Activated CD4-positive, alpha-beta T cell treated with anti-CD3 and anti-CD28 coated beads for 36 hours (primary cell): Measurements from ENCODE around the gene ODAD3. TPM values are rescaled to one million over a fixed set of nuclear protein-coding genes. Genes with fewer than 3 reads are reported as not detected.
"Not testable (repeated sequence)": the region's sequence is repeated elsewhere in the genome, so short reads cannot be mapped to it uniquely, and the experiment has no call there.

Experiments
- ATAC-seq: fragments of 200-7000 bp; cut with Tn5 transposase; one replicate; pipeline ENCODE4 v1.10.0; 2021; ENCODE audit warnings: mild to moderate bottlenecking, moderate library complexity
- CTCF ChIA-PET: fragments of 350-600 bp; sonication (Branson Sonifier 250); formaldehyde crosslinking; loops from one replicate; lab custom pipeline; 2021; ENCODE audit warnings: antibody characterized with exemption; lab: Charles Lee
- POLR2A ChIA-PET: fragments of 350-600 bp; sonication (Branson Sonifier 250); formaldehyde crosslinking; loops from one replicate; lab custom pipeline; 2021; ENCODE audit warnings: antibody characterized with exemption, inconsistent platforms; lab: Charles Lee
- DNase-seq: peaks from one replicate; pipeline ENCODE4 v3.0.0-alpha.2; 2020
- H3K27ac Mint-ChIP-seq: one replicate; pipeline ENCODE4 v1.8.0; 2021; ENCODE audit warnings: mixed read lengths
- H3K27me3 Mint-ChIP-seq: one replicate; pipeline ENCODE4 v1.8.0; 2021; ENCODE audit warnings: mixed read lengths
- H3K36me3 Mint-ChIP-seq: one replicate; pipeline ENCODE4 v1.8.0; 2021; ENCODE audit warnings: low read depth, mixed read lengths
- H3K4me1 Mint-ChIP-seq: one replicate; pipeline ENCODE4 v1.8.0; 2021; ENCODE audit warnings: mixed read lengths
- H3K4me3 Mint-ChIP-seq: one replicate; pipeline ENCODE4 v1.8.0; 2021; ENCODE audit warnings: mild to moderate bottlenecking, moderate library complexity, mixed read lengths
- H3K9me3 Mint-ChIP-seq: one replicate; pipeline ENCODE4 v1.8.0; 2021; ENCODE audit warnings: low read depth, mixed read lengths
- intact Hi-C, 2 experiments: fragments of 100-400 bp; cut with DNase I in 1 of 2; cut with micrococcal nuclease in 1 of 2; formaldehyde crosslinking; loops; one replicate each; pipeline versions ENCODE4 v1.14.2 to v1.15.1; 2022 to 2024; cut with DNase I, micrococcal nuclease
- total RNA-seq, 2 experiments: library from RNA; stranded (reverse); gene quantifications; one replicate each; pipeline ENCODE4 v1.2.3, GENCODE V29; 2021

Gene ODAD3
- total RNA-seq, 2 experiments from 2014 or later: 0.16 to 0.25 TPM

DNA sequence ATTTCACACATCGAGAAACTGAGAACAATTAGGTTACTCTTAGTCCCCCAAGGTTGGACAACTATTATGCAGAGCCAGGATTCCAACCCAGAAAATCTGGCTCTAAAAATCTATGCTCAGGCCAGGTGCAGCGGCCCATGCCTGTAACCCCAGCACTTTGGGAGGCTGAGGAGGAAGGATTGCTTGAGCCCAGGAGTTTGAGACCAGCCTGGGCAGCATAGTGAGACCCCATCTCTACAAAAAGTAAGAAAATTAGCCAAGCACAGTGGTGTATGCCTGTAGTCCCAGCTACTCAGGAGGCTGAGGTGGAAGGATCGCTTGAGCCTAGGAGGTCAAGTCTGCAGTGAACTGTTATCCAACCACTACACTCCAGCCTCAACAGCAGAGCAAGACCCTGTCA, 1.4 kb downstream of the ODAD3 start:
- peaks cover 14% of the 10 kb centered on the region for H3K4me1 Mint-ChIP-seq
- ATAC-seq, H3K9me3 Mint-ChIP-seq, POLR2A ChIA-PET, H3K27ac Mint-ChIP-seq, DNase-seq, H3K27me3 Mint-ChIP-seq, H3K4me3 Mint-ChIP-seq, intact Hi-C loops: not testable (repeated sequence)
- H3K36me3 Mint-ChIP-seq: peaks cover 22% of the 10 kb centered on the region
- CTCF ChIA-PET: interaction anchor here (3.3 kb wide), 1 partner anchor 12 kb away, joined by 27 read pairs; no protein-coding TSS in a partner anchor

DNA sequence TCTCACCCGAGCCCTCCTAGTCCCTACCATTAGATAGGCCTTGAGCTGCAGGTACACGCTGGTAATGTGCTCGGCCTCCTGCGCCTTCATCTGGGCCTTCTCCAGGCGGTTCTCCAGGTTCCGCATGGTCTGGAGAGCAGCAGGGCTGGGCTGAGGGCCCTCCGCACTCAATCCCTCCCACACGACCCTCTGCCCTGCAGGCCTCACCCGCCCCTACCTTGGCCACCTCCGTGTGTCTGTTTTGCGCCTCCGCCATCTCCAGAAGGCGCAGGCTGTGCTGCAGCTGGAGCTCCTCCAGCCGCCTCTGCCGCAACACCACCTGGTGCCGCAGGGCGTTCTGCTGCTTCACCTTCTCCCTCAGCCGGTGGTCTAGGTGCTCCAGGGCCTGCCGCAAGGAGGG, 8.3 kb downstream of the ODAD3 start:
- Mint-ChIP-seq H3K4me3 (no peak overlapping the region), H3K27me3 (peaks cover 22% of the 10 kb centered on the region), H3K27ac (no peak overlapping the region), H3K4me1 (peaks cover 18% of the 10 kb centered on the region), H3K36me3 (no peaks in the 10 kb centered on the region), H3K9me3 (no peaks in the 10 kb centered on the region)
- no peak for DNase-seq
- ChIA-PET CTCF (interaction anchor here (0.7 kb wide), 1 partner anchor 162 kb away, joined by 3 read pairs; no protein-coding TSS in a partner anchor), POLR2A (no interaction called here)
- intact Hi-C loops: no loop called here
- no peak for ATAC-seq

DNA sequence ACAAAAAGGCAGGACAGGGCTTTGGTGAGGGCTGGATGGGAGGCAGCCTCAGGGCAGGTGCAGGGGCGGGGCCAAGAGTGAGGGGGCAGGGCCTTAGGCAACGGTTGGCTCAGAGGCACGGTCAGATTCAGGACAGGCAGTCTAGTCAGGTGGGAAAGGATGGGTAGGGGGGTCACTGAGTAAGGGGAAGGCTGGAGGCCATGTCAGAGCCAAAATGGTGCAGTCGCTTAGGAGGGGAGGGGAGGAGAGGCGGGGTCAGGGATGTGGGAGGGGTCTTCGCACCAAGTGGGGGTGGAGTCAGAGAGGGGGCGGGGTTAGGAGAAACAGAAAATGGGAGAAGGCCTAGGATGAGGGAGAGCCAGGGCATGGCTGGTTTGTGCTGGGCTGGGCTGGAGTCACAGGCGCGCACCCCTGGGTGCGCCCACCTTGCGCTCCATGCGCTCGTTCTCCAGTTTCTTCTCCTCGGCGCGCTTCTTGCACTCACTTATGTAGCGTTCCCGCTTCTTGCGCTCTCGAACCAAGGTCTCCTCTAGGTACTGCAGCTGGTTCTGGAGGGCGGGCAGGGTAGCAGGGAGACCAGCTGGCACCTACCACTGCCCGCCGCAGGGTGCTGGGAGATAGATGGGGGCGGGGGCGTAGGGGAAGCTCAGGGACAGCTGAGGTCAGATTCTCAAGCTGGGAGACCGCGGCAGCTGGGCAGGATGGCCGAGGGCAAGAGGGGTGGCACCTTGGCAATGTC, 9.0 kb downstream of the ODAD3 start:
- DNase-seq: peak; percentile 41
- POLR2A ChIA-PET: no interaction called here
- Mint-ChIP-seq H3K27me3 (peaks cover 30% of the 10 kb centered on the region), H3K9me3 (no peaks in the 10 kb centered on the region), H3K4me3 (no peak overlapping the region), H3K36me3 (no peaks in the 10 kb centered on the region), H3K4me1 (peaks cover 26% of the 10 kb centered on the region), H3K27ac (no peak overlapping the region)
- CTCF ChIA-PET: interaction anchor here (0.7 kb wide), 1 partner anchor 161 kb away, joined by 3 read pairs; no protein-coding TSS in a partner anchor
- no peak for ATAC-seq
- intact Hi-C loops: no loop called here

DNA sequence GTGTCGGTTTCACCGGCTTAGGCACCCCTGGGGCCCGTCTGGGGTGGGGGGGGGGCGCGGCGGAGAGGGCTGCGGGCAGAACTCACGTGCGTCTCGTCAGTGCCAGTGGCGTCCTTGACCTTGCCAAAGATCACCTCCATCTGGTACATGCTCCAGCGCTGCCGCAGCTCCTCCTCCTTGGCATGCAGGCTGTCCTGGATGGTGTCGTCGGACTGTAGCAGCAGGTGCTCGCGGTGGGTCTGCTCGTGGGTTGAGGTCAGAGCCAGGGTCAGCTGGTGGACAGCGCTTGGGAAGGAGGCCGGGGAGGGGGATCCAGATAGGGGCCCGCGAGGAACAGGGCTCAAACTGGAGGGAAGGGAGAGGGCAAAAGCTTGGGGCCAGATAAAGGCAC, 11.1 kb downstream of the ODAD3 start:
- POLR2A ChIA-PET: no interaction called here
- no peak overlapping the region for H3K4me3 Mint-ChIP-seq
- peaks cover 31% of the 10 kb centered on the region for H3K4me1 Mint-ChIP-seq
- CTCF ChIA-PET: interaction anchor here (0.7 to 3.4 kb wide), 2 partner anchors 12 to 42 kb away, joined by 5 to 24 read pairs; partner anchors contain the start of genes EPOR and PRKCSH
- no peaks in the 10 kb centered on the region for H3K36me3 Mint-ChIP-seq
- ATAC-seq (no peak), DNase-seq (no peak)
- H3K27me3 Mint-ChIP-seq: peaks cover 45% of the 10 kb centered on the region
- H3K9me3 Mint-ChIP-seq: no peaks in the 10 kb centered on the region
- intact Hi-C loops: loop anchor here in 1 of 2 experiments (5.0 kb wide), 1 partner anchor 41 kb away; the partner anchor contains the start of gene EPOR
- H3K27ac Mint-ChIP-seq: no peak overlapping the region

DNA sequence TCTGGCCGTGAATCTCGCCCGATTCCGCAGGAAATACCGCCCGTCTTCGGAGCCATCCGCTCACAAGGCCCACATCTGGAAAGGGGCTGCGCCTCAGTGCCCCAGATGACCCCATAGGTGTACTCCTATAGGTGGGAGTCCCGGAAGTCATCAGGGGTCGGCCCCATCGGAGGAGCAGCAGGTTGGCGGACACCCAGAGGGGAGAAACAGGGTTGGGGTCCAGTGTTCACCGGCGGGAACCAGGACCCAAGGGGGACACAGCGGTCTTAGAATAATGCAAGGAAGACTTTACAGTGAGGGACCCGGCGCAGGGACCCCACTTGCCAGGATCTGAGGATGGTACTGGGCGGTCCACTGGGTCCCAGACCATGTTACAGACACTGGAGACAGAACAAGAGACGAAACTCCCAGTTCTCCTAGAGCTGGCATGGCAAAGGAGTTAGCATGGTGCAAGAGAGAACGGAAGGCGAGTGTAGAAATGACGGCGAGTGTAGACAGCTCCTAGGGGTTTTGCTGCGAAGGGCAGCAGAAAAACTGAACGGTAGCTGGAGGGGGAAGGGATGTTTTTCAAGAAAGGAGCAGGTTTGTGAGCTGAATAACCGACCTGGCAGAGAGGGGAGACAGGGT, 11.6 kb downstream of the ODAD3 start:
- Mint-ChIP-seq H3K9me3 (no peaks in the 10 kb centered on the region), H3K27ac (no peak overlapping the region), H3K36me3 (no peaks in the 10 kb centered on the region), H3K4me3 (no peak overlapping the region), H3K27me3 (peaks cover 50% of the 10 kb centered on the region), H3K4me1 (peaks cover 31% of the 10 kb centered on the region)
- ATAC-seq (no peak), DNase-seq (no peak)
- ChIA-PET CTCF (interaction anchor here (0.7 to 3.7 kb wide), 4 partner anchors 11 to 48 kb away, joined by 4 to 27 read pairs (median 14); partner anchors contain the start of genes EPOR, ODAD3, PRKCSH and SWSAP1), POLR2A (interaction anchor here (0.6 kb wide), 1 partner anchor 11 kb away, joined by 3 read pairs; the partner anchor contains the start of gene ODAD3)
- intact Hi-C loops: loop anchor here in 1 of 2 experiments (5.0 kb wide), 1 partner anchor 41 kb away; the partner anchor contains the start of gene EPOR

DNA sequence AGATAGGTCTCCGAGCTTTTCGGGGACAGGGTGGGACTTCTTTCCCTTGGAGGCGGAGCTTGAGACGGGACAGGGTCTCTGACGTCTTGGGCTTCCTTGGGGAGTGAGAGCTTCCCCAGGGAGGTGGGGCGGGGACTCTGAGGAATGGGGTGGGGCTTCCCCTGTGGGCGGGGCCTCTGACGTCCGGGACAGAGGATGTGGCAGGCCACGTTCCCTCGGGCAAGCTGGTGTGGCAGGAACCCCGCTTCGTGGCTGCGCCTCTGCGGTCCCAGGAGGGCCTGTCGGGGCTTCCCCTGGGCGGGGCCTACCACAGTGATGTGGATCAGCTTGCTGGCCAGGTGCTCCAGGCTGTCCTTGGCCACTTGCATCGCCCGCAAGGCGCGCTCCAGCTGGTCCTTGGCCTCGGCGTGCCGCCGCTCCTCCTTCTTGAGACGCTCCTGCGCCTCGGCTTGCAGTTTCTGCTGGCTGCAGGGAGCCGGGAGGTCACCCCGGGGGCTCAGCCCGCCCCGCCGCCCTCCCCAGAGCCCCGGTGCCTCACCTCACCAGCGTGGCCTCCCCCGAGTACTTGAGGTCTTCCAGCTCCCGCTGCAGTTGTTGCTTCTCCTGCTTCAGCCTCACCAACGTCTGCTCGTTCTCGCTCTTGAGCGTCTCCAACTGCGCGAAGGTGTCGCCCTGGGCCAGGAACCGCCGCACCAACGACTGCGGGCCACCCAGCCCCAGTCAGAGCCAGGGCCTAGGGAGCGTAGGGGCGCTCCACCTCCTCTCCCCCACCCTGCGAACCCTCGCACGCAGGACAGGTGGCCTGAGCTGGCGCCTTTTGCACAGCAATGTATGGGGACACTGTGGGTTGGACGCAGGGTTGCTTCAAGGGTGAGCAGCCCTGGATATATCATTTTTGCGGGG, 12.5 kb downstream of the ODAD3 start:
- CTCF ChIA-PET: interaction anchor here (0.8 to 3.7 kb wide), 5 partner anchors 12 to 266 kb away, joined by 3 to 27 read pairs (median 4); partner anchors contain the start of genes EPOR, ODAD3, PRKCSH and SPC24
- DNase-seq: peak; percentile 82
- H3K27ac Mint-ChIP-seq: no peak overlapping the region
- peaks cover 54% of the 10 kb centered on the region for H3K27me3 Mint-ChIP-seq
- intact Hi-C loops: loop anchor here (1.0 to 5.0 kb wide), 2 partner anchors 40 to 60 kb away; partner anchors contain the start of gene EPOR (in 1 of the 2)
- H3K9me3 Mint-ChIP-seq: no peaks in the 10 kb centered on the region
- ATAC-seq: peak; percentile 78
- peaks cover 31% of the 10 kb centered on the region for H3K4me1 Mint-ChIP-seq
- no peaks in the 10 kb centered on the region for H3K36me3 Mint-ChIP-seq
- peak overlapping the region; percentile 52 for H3K4me3 Mint-ChIP-seq
- POLR2A ChIA-PET: interaction anchor here (0.6 to 1.3 kb wide), 3 partner anchors 12 to 48 kb away, joined by 3 to 4 read pairs (median 3); partner anchors contain the start of genes ODAD3 and SWSAP1

DNA sequence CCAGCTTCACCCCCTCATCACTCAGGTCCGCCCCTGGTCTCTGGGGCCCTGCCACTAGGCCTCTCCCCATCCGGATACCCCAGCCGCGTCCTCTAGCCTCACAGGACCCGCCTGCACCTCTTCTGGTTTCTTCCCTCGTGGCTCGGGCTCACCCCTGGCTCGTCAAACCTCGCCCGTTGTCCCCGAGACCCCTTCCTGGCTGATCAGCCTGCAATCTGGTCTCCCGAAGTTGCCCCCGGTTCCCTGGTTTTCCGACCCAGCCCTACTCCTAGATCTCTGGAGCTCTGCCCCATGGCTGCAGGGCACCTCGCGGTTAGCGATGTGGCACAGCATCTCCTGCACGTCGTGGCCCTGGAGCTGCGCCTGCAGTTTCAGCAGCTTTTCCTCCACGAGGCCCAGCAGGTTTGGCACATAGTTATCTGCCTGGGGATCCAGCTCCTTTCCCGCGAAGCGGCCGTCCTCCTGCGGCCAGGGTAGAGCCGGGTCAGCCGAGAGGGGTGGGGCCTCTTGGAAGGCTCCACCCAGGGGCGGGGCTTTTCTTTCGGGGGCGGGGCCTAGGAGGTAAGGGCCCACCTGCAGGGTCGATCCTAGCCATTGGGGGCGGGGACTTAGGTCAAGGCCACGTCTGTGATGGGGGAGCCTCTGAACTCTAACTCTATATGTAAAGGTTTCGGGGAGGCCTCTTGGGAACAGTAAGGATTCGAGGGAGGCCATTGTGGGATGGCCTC, 13.4 kb downstream of the ODAD3 start:
- ATAC-seq (peak; percentile 74), DNase-seq (peak; percentile 70)
- CTCF ChIA-PET: interaction anchor here (0.5 to 3.7 kb wide), 8 partner anchors 13 to 266 kb away, joined by 3 to 27 read pairs (median 4); partner anchors contain the start of genes EPOR, ODAD3, PRKCSH and SPC24
- H3K4me3 Mint-ChIP-seq: peak overlapping the region; percentile 52
- H3K27ac Mint-ChIP-seq: no peak overlapping the region
- intact Hi-C loops: loop anchor here (1.0 to 5.0 kb wide), 3 partner anchors 39 to 61 kb away; partner anchors contain the start of gene EPOR (in 1 of the 2)
- POLR2A ChIA-PET: interaction anchor here (0.6 to 1.3 kb wide), 3 partner anchors 40 to 61 kb away, joined by 3 to 4 read pairs (median 3); partner anchors contain the start of gene SWSAP1
- peaks cover 31% of the 10 kb centered on the region for H3K4me1 Mint-ChIP-seq
- no peaks in the 10 kb centered on the region for H3K9me3 Mint-ChIP-seq
- peaks cover 57% of the 10 kb centered on the region for H3K27me3 Mint-ChIP-seq
- no peaks in the 10 kb centered on the region for H3K36me3 Mint-ChIP-seq

DNA sequence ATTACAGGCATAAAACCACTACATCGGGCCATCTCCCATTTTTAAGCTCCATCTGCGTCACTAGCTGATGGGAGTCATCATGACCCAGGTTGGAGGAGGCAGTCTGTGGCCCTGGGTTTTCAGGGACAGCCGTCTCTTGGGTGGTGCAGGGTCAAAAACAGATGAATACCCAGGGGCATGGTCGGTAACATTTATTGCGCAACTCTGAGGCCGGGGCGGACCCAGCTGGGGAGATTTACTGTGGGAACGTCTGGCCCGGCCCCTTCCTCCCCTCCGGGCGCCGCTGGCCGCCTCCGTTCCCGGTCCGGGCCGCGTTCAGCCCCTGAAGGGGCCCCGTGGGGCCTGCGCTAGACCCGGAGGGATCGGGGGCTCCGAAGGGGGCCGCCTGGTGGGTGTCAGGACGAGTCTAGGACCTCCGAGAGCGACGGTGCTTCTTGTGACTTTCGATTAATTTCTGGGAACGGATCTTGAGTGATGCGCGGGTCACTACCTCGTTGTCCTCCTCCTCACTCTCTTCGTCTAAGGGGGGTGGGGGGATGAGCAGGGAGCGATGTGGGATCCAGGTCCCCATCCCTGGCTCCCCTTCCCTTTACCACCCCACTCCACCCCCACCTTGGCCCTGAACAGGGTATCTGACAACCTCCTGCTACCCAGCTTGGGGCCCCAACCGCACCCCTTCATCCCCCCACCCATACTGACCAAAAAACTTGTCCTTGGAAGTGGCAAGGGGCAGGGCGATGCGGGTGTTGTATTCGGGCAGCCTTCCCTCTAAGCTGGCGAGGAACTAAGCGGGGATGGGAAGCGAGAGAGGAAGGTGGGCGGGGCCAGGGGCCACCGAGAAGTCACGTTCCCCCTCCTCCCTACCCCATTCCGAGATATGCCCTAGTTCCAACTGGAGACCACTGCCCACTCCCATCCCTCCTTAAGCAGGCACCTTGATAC, 14.2 kb downstream of the ODAD3 start:
- DNase-seq: peak; percentile 28
- ATAC-seq: no peak
- CTCF ChIA-PET: interaction anchor here (0.5 to 3.7 kb wide), 9 partner anchors 14 to 295 kb away, joined by 3 to 27 read pairs (median 4); partner anchors contain the start of genes EPOR, ODAD3 and PRKCSH
- POLR2A ChIA-PET: interaction anchor here (0.6 to 0.9 kb wide), 2 partner anchors 46 to 1040 kb away, joined by 4 to 5 read pairs; partner anchors contain the start of genes SWSAP1 and TYK2
- Mint-ChIP-seq H3K36me3 (no peaks in the 10 kb centered on the region), H3K4me1 (peaks cover 31% of the 10 kb centered on the region), H3K27ac (no peak overlapping the region), H3K4me3 (peak overlapping the region; percentile 52), H3K9me3 (no peaks in the 10 kb centered on the region), H3K27me3 (peaks cover 61% of the 10 kb centered on the region)
- intact Hi-C loops: loop anchor here (1.0 to 5.0 kb wide), 2 partner anchors 38 to 39 kb away; partner anchors contain the start of gene EPOR (in 1 of the 2)
